ENCODE data around the gene NDUFA8.

NDUFA8 gene

GRCh38 chr9:122138560-122139268, 20.9 kb downstream of the NDUFA8 start:
- no peak for DNase-seq (ENCODE audit: low read depth in 2 of 2, low spot score in 1 of 2)

GRCh38 chr9:122135529-122135859, 24.1 kb downstream of the NDUFA8 start:
- no peak for DNase-seq (ENCODE audit: low read depth in 2 of 2, low spot score in 1 of 2)

GRCh38 chr9:122134822-122135528, 24.6 kb downstream of the NDUFA8 start:
- no peak for DNase-seq (ENCODE audit: low read depth in 2 of 2, low spot score in 1 of 2)

GRCh38 chr9:122133984-122134535, 25.5 kb downstream of the NDUFA8 start:
- no peak for DNase-seq (ENCODE audit: low read depth in 2 of 2, low spot score in 1 of 2)

- DNase-seq (ENCODE audit: low read depth in 2 of 2, low spot score in 1 of 2), result no peak
Measured at GRCh38 chr9:122133263-122133983, 26.2 kb downstream of the NDUFA8 start.

- DNase-seq (ENCODE audit: low read depth in 2 of 2, low spot score in 1 of 2), result no peak
Measured at GRCh38 chr9:122132539-122132938, 27.0 kb downstream of the NDUFA8 start.

- DNase-seq (ENCODE audit: low read depth in 2 of 2, low spot score in 1 of 2), result no peak
Measured at GRCh38 chr9:122131401-122132001, 28.1 kb downstream of the NDUFA8 start.

GRCh38 chr9:122130837-122131236, 28.7 kb downstream of the NDUFA8 start:
- DNase-seq (ENCODE audit: low read depth in 2 of 2, low spot score in 1 of 2), result no peak

- no peak for DNase-seq (ENCODE audit: low read depth in 2 of 2, low spot score in 1 of 2)
Measured at GRCh38 chr9:122129969-122130368, 29.6 kb downstream of the NDUFA8 start.

- no peak for DNase-seq (ENCODE audit: low read depth in 2 of 2, low spot score in 1 of 2)
Measured at GRCh38 chr9:122128969-122129343, 30.6 kb downstream of the NDUFA8 start.

- DNase-seq (ENCODE audit: low read depth in 2 of 2, low spot score in 1 of 2), result no peak
Measured at GRCh38 chr9:122128007-122128968, 31.3 kb downstream of the NDUFA8 start.

- DNase-seq (ENCODE audit: low read depth in 2 of 2, low spot score in 1 of 2), result no peak
Measured at GRCh38 chr9:122127396-122127798, 32.2 kb downstream of the NDUFA8 start.

- DNase-seq (ENCODE audit: low read depth in 2 of 2, low spot score in 1 of 2), result no peak
Measured at GRCh38 chr9:122126331-122127261, 33.0 kb downstream of the NDUFA8 start.

- DNase-seq (ENCODE audit: low read depth in 2 of 2, low spot score in 1 of 2), result no peak
Measured at GRCh38 chr9:122125509-122126330, 33.9 kb downstream of the NDUFA8 start.

- DNase-seq (ENCODE audit: low read depth in 2 of 2, low spot score in 1 of 2), result peak; percentile 50 to 66
Measured at GRCh38 chr9:122125158-122125508, 34.4 kb downstream of the NDUFA8 start.

GRCh38 chr9:122124528-122124927, 35.1 kb downstream of the NDUFA8 start:
- DNase-seq (ENCODE audit: low read depth in 2 of 2, low spot score in 1 of 2), result no peak

GRCh38 chr9:122124048-122124447, 35.5 kb downstream of the NDUFA8 start:
- no peak for DNase-seq (ENCODE audit: low read depth in 2 of 2, low spot score in 1 of 2)

GRCh38 chr9:122122903-122123632, 36.5 kb downstream of the NDUFA8 start:
- peak; percentile 44 to 67 for DNase-seq (ENCODE audit: low read depth in 2 of 2, low spot score in 1 of 2)

All from stimulated activated CD8-positive, alpha-beta memory T cell treated with anti-CD3 and anti-CD28 coated beads, Interleukin-4, amount 100 ng/mL, for 4 hours (primary cell).